ENCODE data around the gene DPF3. TPM values are rescaled to one million over a fixed set of nuclear protein-coding genes. Genes with fewer than 3 reads are reported as not detected.
A peak's percentile ranks its signal among the peaks of the same experiment; 100 is the strongest.

The DPF3 gene
- total RNA-seq: 1 to 10 TPM; 1.4 to 1.7 TPM
- polyA plus RNA-seq (ENCODE audit: insufficient read length in 6 of 6): 1 to 10 TPM; 1.6 to 3.6 (median 2.4) TPM
- long read RNA-seq, donor 1: 0 reads
- long read RNA-seq, donor 2: 0 reads
- long read RNA-seq, donor 3: 0 reads
- long read RNA-seq, donor 4: 0 reads
- long read RNA-seq, donor 5: 0 reads
- long read RNA-seq, donor 6, full-length matches to known transcripts: 1 of 1 reads
- long read RNA-seq, donor 6, partial matches to known transcripts: 0 of 1 reads
- long read RNA-seq, donor 6, other reads (novel, unspliced or antisense): 0 of 1 reads
- long read RNA-seq, donor 7: 0 reads
- long read RNA-seq, donor 8: 0 reads
- long read RNA-seq, donor 9: 0 reads
- long read RNA-seq, donor 10, partial matches to known transcripts: 1 of 1 reads
- long read RNA-seq, donor 10, other reads (novel, unspliced or antisense): 0 of 1 reads
- long read RNA-seq, donor 11: 0 reads
- long read RNA-seq, donor 12: 0 reads

DNA sequence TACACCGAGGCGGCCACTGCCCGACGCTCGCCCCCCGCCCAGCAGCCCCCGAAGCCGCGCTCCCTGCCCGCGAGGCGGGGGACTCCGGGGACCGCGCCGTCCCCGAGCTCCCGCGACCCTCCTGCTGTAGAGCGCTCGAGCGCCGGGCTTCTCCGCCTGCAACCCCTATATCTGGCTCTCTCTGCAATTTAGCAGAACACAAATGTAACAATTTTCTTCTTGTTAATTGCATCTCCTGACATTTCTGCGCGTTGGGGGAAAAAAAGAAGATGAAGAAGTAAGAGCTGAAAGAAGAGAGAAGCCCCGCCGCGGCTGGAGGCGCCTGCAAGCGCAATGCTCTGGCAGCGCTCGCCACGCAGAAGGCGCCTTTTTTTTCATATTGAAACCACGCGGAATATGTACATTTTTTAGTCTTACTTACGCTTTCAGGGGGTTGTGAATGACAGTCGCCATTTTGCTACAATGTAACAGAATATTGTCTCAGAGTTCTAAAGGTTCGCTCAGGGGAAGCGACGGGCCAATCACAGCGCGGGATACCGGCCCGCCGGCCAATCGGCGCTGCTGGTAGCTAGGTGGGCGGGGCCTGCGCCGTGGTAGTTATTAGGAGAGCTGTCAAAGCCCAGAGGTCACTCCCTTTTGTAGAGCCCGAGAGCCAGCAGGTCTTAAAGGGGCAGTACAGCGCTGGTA, at the start of gene DPF3:
Gene DPF3, minus strand, starts transcription at position 466 of the 687 bp plus-strand sequence. Its CDS starts 13 bp downstream, at position 453.
- Histone ChIP-seq H3K9me3 (no peaks in the 10 kb centered on the region), H3K4me3 (peak within 1 kb of the TSS; percentile 71 to 75), H3K36me3 (no peaks in the 10 kb centered on the region), H3K27me3 (peaks cover 37 to 95% of the 10 kb centered on the region in 2 donors), H3K27ac (no peak within 1 kb of the TSS), H3K4me1 (peaks cover 0 to 32% of the 10 kb centered on the region in 2 donors)
- intact Hi-C loops (cut with DNase I): no loop called here
- TF ChIP-seq, protein P1, sequence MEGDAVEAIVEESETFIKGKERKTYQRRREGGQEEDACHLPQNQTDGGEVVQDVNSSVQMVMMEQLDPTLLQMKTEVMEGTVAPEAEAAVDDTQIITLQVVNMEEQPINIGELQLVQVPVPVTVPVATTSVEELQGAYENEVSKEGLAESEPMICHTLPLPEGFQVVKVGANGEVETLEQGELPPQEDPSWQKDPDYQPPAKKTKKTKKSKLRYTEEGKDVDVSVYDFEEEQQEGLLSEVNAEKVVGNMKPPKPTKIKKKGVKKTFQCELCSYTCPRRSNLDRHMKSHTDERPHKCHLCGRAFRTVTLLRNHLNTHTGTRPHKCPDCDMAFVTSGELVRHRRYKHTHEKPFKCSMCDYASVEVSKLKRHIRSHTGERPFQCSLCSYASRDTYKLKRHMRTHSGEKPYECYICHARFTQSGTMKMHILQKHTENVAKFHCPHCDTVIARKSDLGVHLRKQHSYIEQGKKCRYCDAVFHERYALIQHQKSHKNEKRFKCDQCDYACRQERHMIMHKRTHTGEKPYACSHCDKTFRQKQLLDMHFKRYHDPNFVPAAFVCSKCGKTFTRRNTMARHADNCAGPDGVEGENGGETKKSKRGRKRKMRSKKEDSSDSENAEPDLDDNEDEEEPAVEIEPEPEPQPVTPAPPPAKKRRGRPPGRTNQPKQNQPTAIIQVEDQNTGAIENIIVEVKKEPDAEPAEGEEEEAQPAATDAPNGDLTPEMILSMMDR (IDR thresholded peaks at IDR 0.05): no peak
- ATAC-seq (peak; percentile 99), DNase-seq (peak; percentile 88 to 95 (median 94))

DNA sequence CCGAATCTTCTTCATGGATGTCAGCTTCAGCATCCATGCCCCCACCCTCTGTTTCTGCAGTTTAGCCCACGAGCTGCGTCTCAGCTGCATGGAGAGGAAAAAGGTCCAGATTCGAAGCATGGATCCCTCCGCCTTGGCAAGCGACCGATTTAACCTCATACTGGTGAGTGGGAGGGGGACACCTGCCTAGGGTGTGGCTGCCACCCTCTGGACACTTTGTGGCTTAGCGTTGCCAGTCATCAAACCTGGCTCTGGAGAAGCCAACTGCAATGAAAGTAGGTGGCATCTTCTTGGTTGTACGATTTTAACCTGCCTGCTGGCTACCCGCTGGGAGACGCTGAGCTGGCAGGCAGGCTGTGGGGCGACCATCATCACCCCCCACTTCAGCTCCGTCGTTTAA, 49.0 kb upstream of the DPF3 start:
- no peak overlapping the region for H3K27ac ChIP-seq
- intact Hi-C loops (cut with DNase I): loop anchor here in 1 of 2 donors (10.0 kb wide), 1 partner anchor 428 kb away; no protein-coding TSS in a partner anchor
- no peaks in the 10 kb centered on the region for H3K9me3 ChIP-seq
- DNase-seq: no peak
- H3K4me3 ChIP-seq: no peak overlapping the region
- TF ChIP-seq, protein P1 (IDR thresholded peaks at IDR 0.05): no peak
- H3K36me3 ChIP-seq: peaks cover 0 to 89% of the 10 kb centered on the region in 2 donors
- no peak for ATAC-seq
- H3K27me3 ChIP-seq: no peaks in the 10 kb centered on the region
- H3K4me1 ChIP-seq: no peaks in the 10 kb centered on the region

DNA sequence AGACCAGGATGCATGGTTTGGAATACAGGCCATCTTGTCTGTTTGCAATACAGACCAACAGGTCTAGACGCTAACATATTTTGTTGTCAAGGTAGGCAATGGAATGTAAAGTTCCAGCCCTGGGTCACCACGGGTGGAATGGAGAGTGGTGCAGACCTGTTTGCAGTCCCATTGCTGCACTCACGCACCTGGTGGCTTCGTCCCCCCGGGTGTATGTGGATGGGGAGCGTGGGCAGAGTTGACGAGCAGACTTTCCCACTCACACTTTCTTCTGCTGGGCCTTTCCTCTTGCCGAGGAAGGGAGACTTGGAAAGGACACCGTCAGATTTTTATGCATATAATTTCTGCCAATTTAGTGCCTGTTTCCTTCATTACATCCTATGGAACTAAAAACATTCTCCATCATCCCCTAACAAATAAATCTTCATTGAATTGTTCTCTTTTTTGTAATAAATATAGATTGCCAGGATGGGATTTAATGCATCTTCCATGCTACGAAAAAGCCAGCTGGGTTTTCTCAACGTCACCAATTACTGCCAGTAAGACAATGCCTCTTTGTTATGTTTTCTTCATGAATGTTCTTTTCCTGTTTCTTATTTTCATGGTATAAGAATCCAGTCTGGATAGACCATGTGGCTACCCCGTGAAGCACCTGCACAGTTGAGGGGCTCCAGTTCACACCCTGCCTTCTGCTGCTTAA, 47.5 kb upstream of the DPF3 start:
- DNase-seq (peak in 1 of 4 donors; percentile 14), ATAC-seq (no peak)
- peaks cover 0 to 78% of the 10 kb centered on the region in 2 donors for H3K36me3 ChIP-seq
- H3K4me1 ChIP-seq: no peaks in the 10 kb centered on the region
- intact Hi-C loops (cut with DNase I): loop anchor here in 1 of 2 donors (10.0 kb wide), 1 partner anchor 427 kb away; no protein-coding TSS in a partner anchor
- no peak overlapping the region for H3K4me3 ChIP-seq
- TF ChIP-seq, protein P1 (IDR thresholded peaks at IDR 0.05): no peak
- H3K27ac ChIP-seq: no peak overlapping the region
- H3K27me3 ChIP-seq: no peaks in the 10 kb centered on the region
- H3K9me3 ChIP-seq: no peaks in the 10 kb centered on the region

DNA sequence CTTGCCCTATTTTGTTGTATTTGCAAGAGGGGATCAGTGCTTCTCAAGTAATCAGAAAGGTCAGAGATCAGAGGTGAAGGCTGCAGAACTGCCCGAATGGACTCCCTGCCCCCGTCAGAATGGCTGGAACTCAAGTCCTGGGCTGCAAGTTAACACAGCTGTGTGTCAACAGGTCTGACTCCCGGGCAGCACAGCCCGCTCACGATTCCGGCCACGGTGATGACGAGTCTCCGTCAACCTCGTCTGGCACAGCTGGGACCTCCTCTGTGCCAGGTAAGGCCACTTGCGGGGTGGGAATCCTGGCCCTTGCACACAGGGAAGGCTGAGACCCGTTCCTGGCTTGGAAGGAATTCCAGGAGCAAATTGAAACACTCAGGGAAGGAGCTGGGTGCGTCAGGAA, 45.7 kb upstream of the DPF3 start:
- TF ChIP-seq, protein P1 (IDR thresholded peaks at IDR 0.05): no peak
- Histone ChIP-seq H3K27me3 (no peaks in the 10 kb centered on the region), H3K27ac (no peak overlapping the region)

More for the DNA sequence above, 45.7 kb upstream of the DPF3 start:
- intact Hi-C loops (cut with DNase I): loop anchor here in 1 of 2 donors (10.0 kb wide), 1 partner anchor 425 kb away; no protein-coding TSS in a partner anchor
- H3K36me3 ChIP-seq: peaks cover 0 to 66% of the 10 kb centered on the region in 2 donors
- DNase-seq (no peak), ATAC-seq (no peak)
- H3K4me1 ChIP-seq: no peaks in the 10 kb centered on the region
- no peaks in the 10 kb centered on the region for H3K9me3 ChIP-seq
- no peak overlapping the region for H3K4me3 ChIP-seq

All from left lung (tissue), 14 donors.